Measurements from ENCODE around the gene PUS1.
"Not testable (repeated sequence)": the region's sequence is repeated elsewhere in the genome, so short reads cannot be mapped to it uniquely, and the experiment has no call there.

Gene PUS1
- total RNA-seq = 21.2 reads per million, percentile 48 among the genes with 10 or more reads in this experiment

GRCh38 chr12:131928711-131929580 is at the start of gene PUS1:
Gene PUS1, plus strand, starts transcription at chr12:131929276. Its CDS starts 447 bp downstream, at chr12:131929723.
- DNase-seq = peak; percentile 91

- no peak for DNase-seq
Measured at GRCh38 chr12:131882804-131883520, 46.1 kb upstream of the PUS1 start.

GRCh38 chr12:131883521-131883900 is 45.6 kb upstream of the PUS1 start:
- DNase-seq = no peak

GRCh38 chr12:131885076-131885475 is 44.0 kb upstream of the PUS1 start:
- not testable (repeated sequence) for DNase-seq

GRCh38 chr12:131885543-131886057 is 43.5 kb upstream of the PUS1 start:
- no peak for DNase-seq

GRCh38 chr12:131891722-131892121 is 37.4 kb upstream of the PUS1 start:
- not testable (repeated sequence) for DNase-seq

GRCh38 chr12:131892711-131893604 is 36.1 kb upstream of the PUS1 start:
- DNase-seq = no peak

- DNase-seq = no peak
Measured at GRCh38 chr12:131893605-131894312, 35.3 kb upstream of the PUS1 start.

GRCh38 chr12:131894313-131894860 is 34.7 kb upstream of the PUS1 start, which contains the start of gene ULK1:
Gene ULK1, plus strand, starts transcription at chr12:131894622. Its CDS starts 380 bp downstream, at chr12:131895002.
- DNase-seq = peak; percentile 88

- no peak for DNase-seq
Measured at GRCh38 chr12:131894981-131895639, 34.0 kb upstream of the PUS1 start.

GRCh38 chr12:131895640-131896079 is 33.4 kb upstream of the PUS1 start:
- no peak for DNase-seq

- peak; percentile 43 for DNase-seq
Measured at GRCh38 chr12:131896080-131896810, 32.8 kb upstream of the PUS1 start.

GRCh38 chr12:131896811-131897270 is 32.2 kb upstream of the PUS1 start:
- DNase-seq = no peak

- DNase-seq = no peak
Measured at GRCh38 chr12:131897276-131897675, 31.8 kb upstream of the PUS1 start.

GRCh38 chr12:131897875-131898274 is 31.2 kb upstream of the PUS1 start:
- DNase-seq = no peak

GRCh38 chr12:131900397-131900796 is 28.7 kb upstream of the PUS1 start:
- DNase-seq = no peak

- DNase-seq = no peak
Measured at GRCh38 chr12:131901431-131902331, 27.4 kb upstream of the PUS1 start.

- DNase-seq = no peak
Measured at GRCh38 chr12:131902332-131903241, 26.5 kb upstream of the PUS1 start.

All from effector CD4-positive, alpha-beta T cell (primary cell).